Kidney (tissue), 14 donors: ENCODE measurements around the gene MPP1. TPM values are rescaled to one million over a fixed set of nuclear protein-coding genes. Genes with fewer than 3 reads are reported as not detected.

Source experiments
- DNase-seq, 5 donors: peaks; one replicate each; pipeline ENCODE4 v3.0.0-alpha.2; 2013 to 2020
- FAIRE-seq: peaks from 2 replicates; lab custom pipeline; 2012; peaks lifted over from hg19 to GRCh38; lab: Jason Lieb, UNC
- H3K27ac ChIP-seq, 2 donors: one replicate each; pipeline ENCODE4 v1.7.0; 2013; ENCODE audit warnings: low read depth in 2 of 2, low read length in 2 of 2, inconsistent platforms in 1 of 2
- H3K27me3 ChIP-seq: one replicate; pipeline ENCODE4 v1.7.1; 2013; ENCODE audit warnings: low read length, inconsistent platforms; ENCODE audit not compliant: control insufficient read depth, insufficient read depth
- H3K36me3 ChIP-seq, 3 donors: one replicate each; pipeline versions ENCODE4 v1.7.0 to v1.7.1; 2013; ENCODE audit warnings: low read length in 3 of 3, control low read depth in 1 of 3, inconsistent platforms in 1 of 3; ENCODE audit not compliant: insufficient read depth in 3 of 3, control insufficient read depth in 2 of 3
- H3K4me1 ChIP-seq, 3 donors: one replicate each; pipeline versions ENCODE4 v1.7.0 to v1.7.1; 2013; ENCODE audit warnings: low read length in 3 of 3, inconsistent platforms in 1 of 3, low read depth in 1 of 3; ENCODE audit not compliant: control insufficient read depth in 2 of 3, insufficient read depth in 2 of 3
- H3K4me3 ChIP-seq, 3 donors: one replicate each; pipeline versions ENCODE4 v1.7.0 to v1.8.1; 2013; ENCODE audit warnings: low read length in 3 of 3, control low read depth in 1 of 3, inconsistent platforms in 1 of 3
- H3K9ac ChIP-seq, 3 donors: one replicate each; pipeline versions ENCODE4 v1.7.0 to v1.7.1; 2013; ENCODE audit warnings: low read length in 3 of 3, control low read depth in 1 of 3, inconsistent platforms in 1 of 3
- H3K9me3 ChIP-seq, 3 donors: one replicate each; pipeline versions ENCODE4 v1.7.0 to v1.7.1; 2013; ENCODE audit warnings: low read length in 3 of 3, control low read depth in 1 of 3, inconsistent platforms in 1 of 3; ENCODE audit not compliant: control insufficient read depth in 2 of 3, insufficient read depth in 1 of 3
- CTCF ChIP-seq: IDR thresholded peaks from 3 replicates; pipeline ENCODE4 v1.5.1; 2012; ENCODE audit warnings: mild to moderate bottlenecking, moderate library complexity, borderline replicate concordance; ENCODE audit not compliant: insufficient read depth; ENCODE audit errors: extremely low read depth
- intact Hi-C: fragments of 100-400 bp; cut with DNase I; formaldehyde crosslinking; loops from one replicate; pipeline ENCODE4 v1.11.1; 2022
- polyA plus RNA-seq: library from polyadenylated mRNA; stranded (reverse); fragments of 350-450 nt; fragmentation: Illumina TruSeq; extraction: RNeasy Lipid Tissue Mini Kit (QIAGEN cat#74804); gene quantifications from one replicate; pipeline ENCODE4 v1.2.3, GENCODE V29; 2014; ENCODE audit warnings: low read depth, low replicate concordance; ENCODE audit not compliant: insufficient read depth
- total RNA-seq: library from RNA; stranded (reverse); fragmentation: NEBNext Ultra II Directional; extraction: Animal tissue kit (Norgen Biotek cat#: 25700); gene quantifications from one replicate; pipeline ENCODE4 v1.2.1, GENCODE V29; 2021
- donor health status: control.
- donor health status: control.
- donor health status: control.
- donor health status: control.
- donor health status: control.
- donor health status: DM: yes; HTN: yes; CAD: no.
- donor health status: Normal renal cell carcinoma (clear cell type).

MPP1 gene
- total and polyA plus RNA-seq, 2 donors from 2014 or later = 47.0 to 76.4 TPM

- peaks cover 0 to 4% (median 0%) of the 10 kb centered on the region in 3 donors for H3K4me1 ChIP-seq
- H3K27ac ChIP-seq = no peak overlapping the region
- intact Hi-C loops = no loop called here
- no peak for FAIRE-seq
- DNase-seq = no peak
- H3K9ac ChIP-seq = no peak overlapping the region
- H3K4me3 ChIP-seq = no peak overlapping the region
- peaks cover 4 to 20% (median 20%) of the 10 kb centered on the region in 3 donors for H3K36me3 ChIP-seq
- no peaks in the 10 kb centered on the region for H3K27me3 ChIP-seq
- TF ChIP-seq CTCF = no peak
- H3K9me3 ChIP-seq = no peaks in the 10 kb centered on the region
These were observed 30.7 kb downstream of the MPP1 start for GRCh38 chrX:154774622-154775021.

GRCh38 chrX:154762537-154763296 lies 42.6 kb downstream of the MPP1 start, which contains the start of gene DKC1:
Gene DKC1, plus strand, starts transcription at chrX:154762864. Its CDS starts 102 bp downstream, at chrX:154762966.
- DNase-seq (peak; percentile 95 to 99 (median 97)), FAIRE-seq (peak; percentile 92)
- TF ChIP-seq CTCF = no peak
- H3K36me3 ChIP-seq = peaks cover 0 to 13% (median 8%) of the 10 kb centered on the region in 3 donors
- no peaks in the 10 kb centered on the region for H3K9me3 ChIP-seq
- no peaks in the 10 kb centered on the region for H3K27me3 ChIP-seq
- peak within 1 kb of the TSS; percentile 28 to 57 for H3K27ac ChIP-seq
- peak within 1 kb of the TSS; percentile 17 to 73 (median 46) for H3K9ac ChIP-seq
- H3K4me3 ChIP-seq = peak within 1 kb of the TSS; percentile 78 to 89 (median 88)
- intact Hi-C loops = no loop called here
- H3K4me1 ChIP-seq = peaks cover 0 to 3% (median 0%) of the 10 kb centered on the region in 3 donors

GRCh38 chrX:154761977-154762536 lies 43.2 kb downstream of the MPP1 start:
- FAIRE-seq = no peak
- no peaks in the 10 kb centered on the region for H3K27me3 ChIP-seq
- H3K9me3 ChIP-seq = no peaks in the 10 kb centered on the region
- peak overlapping the region in 2 of 3 donors; percentile 46 to 73 for H3K9ac ChIP-seq
- H3K4me3 ChIP-seq = peak overlapping the region; percentile 50 to 89 (median 78)
- no peak for TF ChIP-seq CTCF
- H3K36me3 ChIP-seq = peaks cover 0 to 9% (median 5%) of the 10 kb centered on the region in 3 donors
- DNase-seq = peak in 2 of 5 donors; percentile 33 to 49
- intact Hi-C loops = no loop called here
- peaks cover 0 to 3% (median 0%) of the 10 kb centered on the region in 3 donors for H3K4me1 ChIP-seq
- H3K27ac ChIP-seq = peak overlapping the region in 1 of 2 donors; percentile 6
